SK-N-SH treated with all-trans-retinoic acid at 6 μM for 48 hours (cell line): ENCODE data around the gene NBEAL1.
"Not testable (repeated sequence)": the region's sequence is repeated elsewhere in the genome, so short reads cannot be mapped to it uniquely, and the experiment has no call there.

Experiments used
- ATAC-seq: fragments of 200-7000 bp; cut with Tn5 transposase; 3 replicates; pipeline ENCODE4 v1.9.1; 2020; ENCODE audit warnings: mild to moderate bottlenecking, moderate library complexity
- ARNTL ChIP-seq: fragments of 450-650 bp; formaldehyde crosslinking; IDR thresholded peaks from 2 replicates; pipeline ENCODE4 v1.5.0; 2020; ENCODE audit warnings: low read depth, mild to moderate bottlenecking, moderate library complexity, borderline replicate concordance
- BACH2 ChIP-seq: fragments of 250-450 bp; sonication (Bioruptor Pico); IDR thresholded peaks from 2 replicates; pipeline ENCODE4 v1.9.0; 2021; ENCODE audit warnings: mild to moderate bottlenecking, borderline replicate concordance
- CREB5 ChIP-seq: fragments of 250-450 bp; sonication (Bioruptor Pico); IDR thresholded peaks from 2 replicates; pipeline ENCODE4 v1.5.1; 2020; ENCODE audit warnings: low read depth, mild to moderate bottlenecking, moderate library complexity
- CSDC2 ChIP-seq: fragments of 250-450 bp; sonication (Bioruptor Pico); IDR thresholded peaks from 2 replicates; pipeline ENCODE4 v1.5.0; 2020; ENCODE audit warnings: mild to moderate bottlenecking, moderate library complexity
- CSRNP3 ChIP-seq: fragments of 250-450 bp; sonication (Bioruptor Pico); IDR thresholded peaks from 2 replicates; pipeline ENCODE4 v1.5.1; 2021; ENCODE audit warnings: mild to moderate bottlenecking, moderate library complexity
- GLIS3 ChIP-seq: fragments of 250-450 bp; sonication (Bioruptor Pico); IDR thresholded peaks from 2 replicates; pipeline ENCODE4 v1.5.0; 2020; ENCODE audit warnings: mild to moderate bottlenecking, moderate library complexity
- ISL1 ChIP-seq: fragments of 250-450 bp; sonication (Bioruptor Pico); IDR thresholded peaks from 2 replicates; pipeline ENCODE4 v2.1.2; 2022; ENCODE audit warnings: mild to moderate bottlenecking, moderate library complexity
- POU6F1 ChIP-seq: fragments of 250-450 bp; sonication (Bioruptor Pico); IDR thresholded peaks from 2 replicates; pipeline ENCODE4 v1.8.0; 2021; ENCODE audit warnings: low read depth, mild to moderate bottlenecking, moderate library complexity, borderline replicate concordance
- PPARA ChIP-seq: fragments of 250-450 bp; sonication (Bioruptor Pico); IDR thresholded peaks from 2 replicates; pipeline ENCODE4 v1.5.0; 2020; ENCODE audit warnings: mild to moderate bottlenecking, borderline replicate concordance
- RARB ChIP-seq: fragments of 250-450 bp; sonication (Bioruptor Pico); IDR thresholded peaks from 2 replicates; pipeline ENCODE4 v1.8.0; 2021; ENCODE audit warnings: mild to moderate bottlenecking, moderate library complexity
- SNAI2 ChIP-seq: fragments of 250-450 bp; sonication (Bioruptor Pico); IDR thresholded peaks from 2 replicates; pipeline ENCODE4 v1.5.0; 2020; ENCODE audit warnings: mild to moderate bottlenecking, moderate library complexity
- TCF4 ChIP-seq: fragments of 250-450 bp; sonication (Bioruptor Pico); IDR thresholded peaks from 2 replicates; pipeline ENCODE4 v1.8.0; 2021; ENCODE audit warnings: mild to moderate bottlenecking, moderate library complexity, borderline replicate concordance
- TOX ChIP-seq: fragments of 250-450 bp; sonication (Bioruptor Pico); IDR thresholded peaks from 2 replicates; pipeline ENCODE4 v1.8.0; 2021; ENCODE audit warnings: mild to moderate bottlenecking, moderate library complexity, borderline replicate concordance
- ZC3H10 ChIP-seq: fragments of 250-450 bp; sonication (Bioruptor Pico); IDR thresholded peaks from 2 replicates; pipeline ENCODE4 v1.5.1; 2021; ENCODE audit warnings: mild to moderate bottlenecking, moderate library complexity
- ZFP3 ChIP-seq: fragments of 250-450 bp; sonication (Bioruptor Pico); IDR thresholded peaks from 2 replicates; pipeline ENCODE4 v1.5.0; 2020; ENCODE audit warnings: mild to moderate bottlenecking, moderate library complexity
- ZFP30 ChIP-seq: fragments of 450-650 bp; formaldehyde crosslinking; IDR thresholded peaks from 2 replicates; pipeline ENCODE4 v1.5.0; 2022; ENCODE audit warnings: mild to moderate bottlenecking, moderate library complexity
- ZNF565 ChIP-seq: fragments of 450-650 bp; formaldehyde crosslinking; conservative IDR thresholded peaks from 2 replicates; pipeline ENCODE4 v1.5.0; 2020; ENCODE audit warnings: low read depth, mild to moderate bottlenecking, moderate library complexity
- ZNF70 ChIP-seq: fragments of 450-650 bp; formaldehyde crosslinking; IDR thresholded peaks from 2 replicates; pipeline ENCODE4 v1.5.0; 2020; ENCODE audit warnings: mild to moderate bottlenecking, moderate library complexity
- ZNF8 ChIP-seq: fragments of 450-650 bp; formaldehyde crosslinking; IDR thresholded peaks from 2 replicates; pipeline ENCODE4 v1.5.0; 2020; ENCODE audit warnings: mild to moderate bottlenecking, moderate library complexity
- TF ChIP-seq, protein P1 (sequence below): fragments of 250-450 bp; sonication (Bioruptor Pico); IDR thresholded peaks from 2 replicates; pipeline ENCODE4 v1.5.0; 2020; ENCODE audit warnings: mild to moderate bottlenecking, moderate library complexity
- TF ChIP-seq, protein P2 (sequence below): fragments of 250-450 bp; sonication (Bioruptor Pico); IDR thresholded peaks from 2 replicates; pipeline ENCODE4 v1.8.0; 2020; ENCODE audit warnings: mild to moderate bottlenecking, moderate library complexity, borderline replicate concordance

Gene NBEAL1

GRCh38 chr2:203097735-203098134 lies 83.1 kb downstream of the NBEAL1 start:
- TF ChIP-seq POU6F1 (CRISPR knock-in tag) (no peak), ARNTL (CRISPR knock-in tag) (no peak), TOX (CRISPR knock-in tag) (no peak), ISL1 (CRISPR knock-in tag) (no peak), ZNF565 (CRISPR knock-in tag) (no peak), PPARA (CRISPR knock-in tag) (no peak), RARB (CRISPR knock-in tag) (no peak), ZFP30 (CRISPR knock-in tag) (no peak)
- peak; percentile 56; the same call in 1 of the 3 replicates for ATAC-seq

- not testable (repeated sequence) for ATAC-seq
These were observed 87.7 kb downstream of the NBEAL1 start for GRCh38 chr2:203102357-203102756.

DNA sequence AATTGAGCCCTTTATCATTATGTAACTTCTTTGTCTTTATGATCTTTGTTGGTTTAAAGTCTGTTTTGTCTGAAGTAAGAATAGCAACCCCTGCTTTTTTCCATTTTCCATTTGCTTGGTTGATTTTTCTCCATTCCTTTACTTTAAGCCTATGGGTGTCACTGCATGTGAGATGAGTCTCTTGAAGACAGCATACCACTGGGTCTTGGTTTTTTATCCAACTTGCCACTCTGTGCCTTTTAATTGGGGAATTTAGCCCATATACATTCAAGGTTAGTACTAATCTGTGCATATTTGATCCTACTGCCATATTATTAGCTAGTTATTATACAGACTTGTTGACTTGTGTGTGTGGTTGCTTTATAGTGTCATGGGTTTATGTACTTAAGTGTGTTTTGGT lies 89.6 kb downstream of the NBEAL1 start:
- ATAC-seq, result no peak

GRCh38 chr2:203105996-203106395 lies 91.3 kb downstream of the NBEAL1 start:
- no peak for ATAC-seq
- TF ChIP-seq TOX (CRISPR knock-in tag) (no peak), CSDC2 (CRISPR knock-in tag) (no peak), PPARA (CRISPR knock-in tag) (no peak), TCF4 (CRISPR knock-in tag) (no peak), ZC3H10 (CRISPR knock-in tag) (no peak), CREB5 (CRISPR knock-in tag) (no peak), ZFP3 (CRISPR knock-in tag) (no peak), CSRNP3 (CRISPR knock-in tag) (no peak), ZFP30 (CRISPR knock-in tag) (no peak), ARNTL (CRISPR knock-in tag) (no peak)
- TF ChIP-seq, protein P1, sequence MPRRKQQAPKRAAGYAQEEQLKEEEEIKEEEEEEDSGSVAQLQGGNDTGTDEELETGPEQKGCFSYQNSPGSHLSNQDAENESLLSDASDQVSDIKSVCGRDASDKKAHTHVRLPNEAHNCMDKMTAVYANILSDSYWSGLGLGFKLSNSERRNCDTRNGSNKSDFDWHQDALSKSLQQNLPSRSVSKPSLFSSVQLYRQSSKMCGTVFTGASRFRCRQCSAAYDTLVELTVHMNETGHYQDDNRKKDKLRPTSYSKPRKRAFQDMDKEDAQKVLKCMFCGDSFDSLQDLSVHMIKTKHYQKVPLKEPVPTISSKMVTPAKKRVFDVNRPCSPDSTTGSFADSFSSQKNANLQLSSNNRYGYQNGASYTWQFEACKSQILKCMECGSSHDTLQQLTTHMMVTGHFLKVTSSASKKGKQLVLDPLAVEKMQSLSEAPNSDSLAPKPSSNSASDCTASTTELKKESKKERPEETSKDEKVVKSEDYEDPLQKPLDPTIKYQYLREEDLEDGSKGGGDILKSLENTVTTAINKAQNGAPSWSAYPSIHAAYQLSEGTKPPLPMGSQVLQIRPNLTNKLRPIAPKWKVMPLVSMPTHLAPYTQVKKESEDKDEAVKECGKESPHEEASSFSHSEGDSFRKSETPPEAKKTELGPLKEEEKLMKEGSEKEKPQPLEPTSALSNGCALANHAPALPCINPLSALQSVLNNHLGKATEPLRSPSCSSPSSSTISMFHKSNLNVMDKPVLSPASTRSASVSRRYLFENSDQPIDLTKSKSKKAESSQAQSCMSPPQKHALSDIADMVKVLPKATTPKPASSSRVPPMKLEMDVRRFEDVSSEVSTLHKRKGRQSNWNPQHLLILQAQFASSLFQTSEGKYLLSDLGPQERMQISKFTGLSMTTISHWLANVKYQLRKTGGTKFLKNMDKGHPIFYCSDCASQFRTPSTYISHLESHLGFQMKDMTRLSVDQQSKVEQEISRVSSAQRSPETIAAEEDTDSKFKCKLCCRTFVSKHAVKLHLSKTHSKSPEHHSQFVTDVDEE (CRISPR knock-in tag), result no peak

More for the DNA sequence above, 89.6 kb downstream of the NBEAL1 start:
- TF ChIP-seq ISL1 (CRISPR knock-in tag) (no peak), GLIS3 (CRISPR knock-in tag) (no peak), ZFP30 (CRISPR knock-in tag) (no peak), CREB5 (CRISPR knock-in tag) (no peak), BACH2 (CRISPR knock-in tag) (no peak), PPARA (CRISPR knock-in tag) (no peak), ZNF8 (CRISPR knock-in tag) (no peak), SNAI2 (CRISPR knock-in tag) (no peak), RARB (CRISPR knock-in tag) (no peak), POU6F1 (CRISPR knock-in tag) (no peak), TCF4 (CRISPR knock-in tag) (no peak), ZNF70 (CRISPR knock-in tag) (no peak), ZC3H10 (CRISPR knock-in tag) (no peak)
- TF ChIP-seq, protein P2, sequence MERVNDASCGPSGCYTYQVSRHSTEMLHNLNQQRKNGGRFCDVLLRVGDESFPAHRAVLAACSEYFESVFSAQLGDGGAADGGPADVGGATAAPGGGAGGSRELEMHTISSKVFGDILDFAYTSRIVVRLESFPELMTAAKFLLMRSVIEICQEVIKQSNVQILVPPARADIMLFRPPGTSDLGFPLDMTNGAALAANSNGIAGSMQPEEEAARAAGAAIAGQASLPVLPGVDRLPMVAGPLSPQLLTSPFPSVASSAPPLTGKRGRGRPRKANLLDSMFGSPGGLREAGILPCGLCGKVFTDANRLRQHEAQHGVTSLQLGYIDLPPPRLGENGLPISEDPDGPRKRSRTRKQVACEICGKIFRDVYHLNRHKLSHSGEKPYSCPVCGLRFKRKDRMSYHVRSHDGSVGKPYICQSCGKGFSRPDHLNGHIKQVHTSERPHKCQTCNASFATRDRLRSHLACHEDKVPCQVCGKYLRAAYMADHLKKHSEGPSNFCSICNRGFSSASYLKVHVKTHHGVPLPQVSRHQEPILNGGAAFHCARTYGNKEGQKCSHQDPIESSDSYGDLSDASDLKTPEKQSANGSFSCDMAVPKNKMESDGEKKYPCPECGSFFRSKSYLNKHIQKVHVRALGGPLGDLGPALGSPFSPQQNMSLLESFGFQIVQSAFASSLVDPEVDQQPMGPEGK, result no peak
